Measurements from ENCODE around the gene CCR7. TPM values are rescaled to one million over a fixed set of nuclear protein-coding genes. Genes with fewer than 3 reads are reported as not detected.

The CCR7 gene
- total RNA-seq, 1 donor from 2014 or later: 166 TPM

GRCh38 chr17:40604327-40605080 lies 39.2 kb upstream of the CCR7 start:
- H3K9me3 Mint-ChIP-seq: no peaks in the 10 kb centered on the region
- H3K4me1 Mint-ChIP-seq (ENCODE audit: low read depth): peaks cover 95% of the 10 kb centered on the region
- peak overlapping the region; percentile 71 for H3K4me3 Mint-ChIP-seq
- intact Hi-C loops (cut with micrococcal nuclease): loop anchor here (1.0 to 5.0 kb wide), 3 partner anchors 11 to 157 kb away; no protein-coding TSS in a partner anchor
- no peaks in the 10 kb centered on the region for H3K27me3 Mint-ChIP-seq (ENCODE audit: insufficient read depth)
- H3K27ac Mint-ChIP-seq: peak overlapping the region; percentile 76
- no peak for DNase-seq (ENCODE audit: low spot score)
- H3K36me3 Mint-ChIP-seq (ENCODE audit: low read depth): peaks cover 5% of the 10 kb centered on the region

GRCh38 chr17:40602445-40603443 lies 37.5 kb upstream of the CCR7 start:
- Mint-ChIP-seq H3K4me1 (ENCODE audit: low read depth) (peaks cover 95% of the 10 kb centered on the region), H3K27me3 (ENCODE audit: insufficient read depth) (no peaks in the 10 kb centered on the region), H3K27ac (peak overlapping the region; percentile 90), H3K9me3 (no peaks in the 10 kb centered on the region), H3K4me3 (peak overlapping the region; percentile 38), H3K36me3 (ENCODE audit: low read depth) (peaks cover 5% of the 10 kb centered on the region)
- intact Hi-C loops (cut with micrococcal nuclease): no loop called here
- peak; percentile 61 for DNase-seq (ENCODE audit: low spot score)

GRCh38 chr17:40600486-40601046 lies 35.3 kb upstream of the CCR7 start:
- Mint-ChIP-seq H3K27ac (no peak overlapping the region), H3K27me3 (ENCODE audit: insufficient read depth) (no peaks in the 10 kb centered on the region), H3K4me3 (peak overlapping the region; percentile 8), H3K4me1 (ENCODE audit: low read depth) (peaks cover 97% of the 10 kb centered on the region), H3K9me3 (peaks cover 5% of the 10 kb centered on the region), H3K36me3 (ENCODE audit: low read depth) (peaks cover 9% of the 10 kb centered on the region)
- no peak for DNase-seq (ENCODE audit: low spot score)
- intact Hi-C loops (cut with micrococcal nuclease): no loop called here

GRCh38 chr17:40599468-40599763 lies 34.1 kb upstream of the CCR7 start:
- DNase-seq (ENCODE audit: low spot score): no peak
- peaks cover 92% of the 10 kb centered on the region for H3K4me1 Mint-ChIP-seq (ENCODE audit: low read depth)
- peaks cover 9% of the 10 kb centered on the region for H3K9me3 Mint-ChIP-seq
- H3K27ac Mint-ChIP-seq: peak overlapping the region; percentile 89
- H3K4me3 Mint-ChIP-seq: peak overlapping the region; percentile 46
- H3K27me3 Mint-ChIP-seq (ENCODE audit: insufficient read depth): no peaks in the 10 kb centered on the region
- peaks cover 10% of the 10 kb centered on the region for H3K36me3 Mint-ChIP-seq (ENCODE audit: low read depth)
- intact Hi-C loops (cut with micrococcal nuclease): loop anchor here (1.0 to 2.0 kb wide), 4 partner anchors 15 to 277 kb away; no protein-coding TSS in a partner anchor

- Mint-ChIP-seq H3K36me3 (ENCODE audit: low read depth) (peaks cover 10% of the 10 kb centered on the region), H3K9me3 (peaks cover 9% of the 10 kb centered on the region), H3K4me1 (ENCODE audit: low read depth) (peaks cover 87% of the 10 kb centered on the region)
Measured at GRCh38 chr17:40598619-40599467, 33.6 kb upstream of the CCR7 start.

GRCh38 chr17:40598301-40598618 lies 33.0 kb upstream of the CCR7 start:
- no peak for DNase-seq (ENCODE audit: low spot score)
- Mint-ChIP-seq H3K27me3 (ENCODE audit: insufficient read depth) (no peaks in the 10 kb centered on the region), H3K4me3 (peak overlapping the region; percentile 46), H3K4me1 (ENCODE audit: low read depth) (peaks cover 83% of the 10 kb centered on the region), H3K27ac (peak overlapping the region; percentile 89), H3K9me3 (peaks cover 9% of the 10 kb centered on the region), H3K36me3 (ENCODE audit: low read depth) (peaks cover 10% of the 10 kb centered on the region)
- intact Hi-C loops (cut with micrococcal nuclease): loop anchor here (1.0 to 2.0 kb wide), 8 partner anchors 10 to 275 kb away; no protein-coding TSS in a partner anchor

More at GRCh38 chr17:40598619-40599467, 33.6 kb upstream of the CCR7 start:
- intact Hi-C loops (cut with micrococcal nuclease): loop anchor here (1.0 to 2.0 kb wide), 9 partner anchors 9 to 276 kb away; no protein-coding TSS in a partner anchor
- peak; percentile 56 for DNase-seq (ENCODE audit: low spot score)
- H3K27me3 Mint-ChIP-seq (ENCODE audit: insufficient read depth): no peaks in the 10 kb centered on the region
- H3K4me3 Mint-ChIP-seq: peak overlapping the region; percentile 46
- H3K27ac Mint-ChIP-seq: peak overlapping the region; percentile 89

GRCh38 chr17:40597556-40598300 lies 32.5 kb upstream of the CCR7 start:
- Mint-ChIP-seq H3K4me1 (ENCODE audit: low read depth) (peaks cover 78% of the 10 kb centered on the region), H3K27me3 (ENCODE audit: insufficient read depth) (no peaks in the 10 kb centered on the region), H3K4me3 (peak overlapping the region; percentile 46), H3K27ac (peak overlapping the region; percentile 89), H3K36me3 (ENCODE audit: low read depth) (peaks cover 10% of the 10 kb centered on the region), H3K9me3 (peaks cover 9% of the 10 kb centered on the region)
- intact Hi-C loops (cut with micrococcal nuclease): loop anchor here (1.0 to 2.0 kb wide), 8 partner anchors 11 to 275 kb away; no protein-coding TSS in a partner anchor
- DNase-seq (ENCODE audit: low spot score): no peak

- Mint-ChIP-seq H3K4me3 (no peak overlapping the region), H3K27ac (peak overlapping the region; percentile 85), H3K4me1 (ENCODE audit: low read depth) (peaks cover 73% of the 10 kb centered on the region), H3K27me3 (ENCODE audit: insufficient read depth) (no peaks in the 10 kb centered on the region), H3K9me3 (peaks cover 9% of the 10 kb centered on the region), H3K36me3 (ENCODE audit: low read depth) (peaks cover 10% of the 10 kb centered on the region)
- intact Hi-C loops (cut with micrococcal nuclease): no loop called here
- no peak for DNase-seq (ENCODE audit: low spot score)
Measured at GRCh38 chr17:40597156-40597555, 31.9 kb upstream of the CCR7 start.

- intact Hi-C loops (cut with micrococcal nuclease): no loop called here
- Mint-ChIP-seq H3K36me3 (ENCODE audit: low read depth) (peaks cover 8% of the 10 kb centered on the region), H3K27ac (peak overlapping the region; percentile 72), H3K4me3 (peak overlapping the region; percentile 19), H3K4me1 (ENCODE audit: low read depth) (peaks cover 65% of the 10 kb centered on the region), H3K27me3 (ENCODE audit: insufficient read depth) (no peaks in the 10 kb centered on the region), H3K9me3 (peaks cover 9% of the 10 kb centered on the region)
- no peak for DNase-seq (ENCODE audit: low spot score)
Measured at GRCh38 chr17:40596261-40596919, 31.1 kb upstream of the CCR7 start.

- Mint-ChIP-seq H3K4me1 (ENCODE audit: low read depth) (peaks cover 58% of the 10 kb centered on the region), H3K4me3 (no peak overlapping the region), H3K9me3 (peaks cover 29% of the 10 kb centered on the region), H3K27ac (no peak overlapping the region), H3K27me3 (ENCODE audit: insufficient read depth) (no peaks in the 10 kb centered on the region), H3K36me3 (ENCODE audit: low read depth) (peaks cover 18% of the 10 kb centered on the region)
- intact Hi-C loops (cut with micrococcal nuclease): no loop called here
- DNase-seq (ENCODE audit: low spot score): no peak
Measured at GRCh38 chr17:40590742-40591141, 25.5 kb upstream of the CCR7 start.

- H3K9me3 Mint-ChIP-seq: peaks cover 44% of the 10 kb centered on the region
- no peaks in the 10 kb centered on the region for H3K27me3 Mint-ChIP-seq (ENCODE audit: insufficient read depth)
- H3K4me1 Mint-ChIP-seq (ENCODE audit: low read depth): peaks cover 68% of the 10 kb centered on the region
- no peak for DNase-seq (ENCODE audit: low spot score)
- intact Hi-C loops (cut with micrococcal nuclease): no loop called here
- peak overlapping the region; percentile 27 for H3K4me3 Mint-ChIP-seq
- H3K27ac Mint-ChIP-seq: peak overlapping the region; percentile 45
- H3K36me3 Mint-ChIP-seq (ENCODE audit: low read depth): peaks cover 27% of the 10 kb centered on the region
Measured at GRCh38 chr17:40588552-40588951, 23.3 kb upstream of the CCR7 start.

All from activated T-helper 1 cell treated with anti-CD3 and anti-CD28 coated beads, Interleukin-12 subunit alpha, Interleukin-12 subunit beta, Interleukin-2, Interleukin-4 antibody, amounts not matched to agents 30 ng/mL and 10 ng/mL and 1 ng/mL, durations not matched to agents 14 hours and 24 hours and 36 hours (primary cell).